Limb (tissue), 2 donors: ENCODE data around the gene PDE4D.
"Not testable (repeated sequence)": the region's sequence is repeated elsewhere in the genome, so short reads cannot be mapped to it uniquely, and the experiment has no call there.

Source experiments
- DNase-seq, 2 donors: peaks; one replicate each; pipeline ENCODE4 v3.0.0-alpha.2; 2016; ENCODE audit errors: extremely low spot score in 2 of 2

The PDE4D gene

DNA sequence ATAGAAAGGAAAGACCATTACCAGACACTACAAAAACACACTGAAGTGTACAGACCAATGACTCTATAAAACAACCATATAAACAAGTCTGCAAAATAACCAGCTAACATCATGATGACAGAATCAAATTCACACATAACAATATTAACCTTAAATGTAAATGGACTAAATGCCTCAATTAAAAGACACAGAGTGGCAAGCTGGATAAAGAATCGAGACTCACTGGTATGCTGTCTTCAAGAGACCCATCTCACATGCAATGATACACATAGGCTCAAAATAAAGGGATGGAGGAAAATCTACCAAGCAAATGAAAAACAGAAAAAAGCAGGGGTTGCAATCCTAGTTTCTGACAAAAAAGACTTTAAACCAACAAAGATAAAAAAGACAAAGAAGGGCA lies 519.5 kb downstream of the PDE4D start:
- not testable (repeated sequence) for DNase-seq

DNA sequence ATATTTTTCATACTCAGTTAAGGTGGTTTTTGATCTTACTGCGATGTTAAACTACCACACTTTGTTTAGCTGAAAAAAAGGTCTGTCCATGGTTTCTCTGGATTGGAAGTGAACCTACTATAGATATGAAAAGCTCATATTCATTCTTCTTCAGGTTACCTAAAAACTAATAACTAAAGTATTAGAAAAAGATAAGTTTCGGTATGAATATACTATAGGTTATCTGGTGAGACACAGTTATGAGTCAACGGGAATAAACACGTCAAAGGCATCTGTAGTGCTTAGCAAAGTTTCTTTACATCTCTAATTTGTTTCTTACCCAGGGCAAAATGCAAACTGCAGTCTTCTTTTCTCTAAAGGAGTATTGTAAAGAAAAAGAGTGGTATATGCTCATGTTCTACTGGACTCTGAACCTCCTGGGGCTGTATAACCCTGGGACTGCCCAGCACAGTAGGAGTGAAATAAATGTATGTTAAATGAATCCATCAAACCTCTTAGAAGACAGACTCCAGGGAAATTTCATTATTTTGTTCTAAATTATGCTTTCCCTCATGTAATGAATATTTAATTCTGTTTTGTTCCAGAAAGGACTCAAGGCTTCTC lies 521.9 kb downstream of the PDE4D start:
- no peak for DNase-seq

DNA sequence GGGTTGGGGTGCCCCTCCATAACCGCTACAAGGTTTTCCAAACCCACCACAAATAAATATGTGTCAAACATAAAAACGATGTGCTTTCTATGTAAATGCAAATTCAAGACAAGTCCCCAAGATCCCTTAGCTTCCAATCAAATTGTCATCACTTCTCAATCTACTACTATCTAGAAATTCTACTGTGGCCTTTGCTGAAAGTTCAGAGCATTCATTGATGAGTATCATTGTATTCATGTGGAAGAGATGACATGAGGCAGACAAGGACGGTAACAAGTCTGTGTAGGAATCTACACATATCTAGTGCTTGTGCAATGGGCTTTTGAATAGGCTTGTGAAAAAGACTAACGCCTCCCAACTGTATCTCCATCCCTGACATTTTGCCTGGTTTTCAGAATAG lies 524.6 kb downstream of the PDE4D start:
- no peak for DNase-seq

DNA sequence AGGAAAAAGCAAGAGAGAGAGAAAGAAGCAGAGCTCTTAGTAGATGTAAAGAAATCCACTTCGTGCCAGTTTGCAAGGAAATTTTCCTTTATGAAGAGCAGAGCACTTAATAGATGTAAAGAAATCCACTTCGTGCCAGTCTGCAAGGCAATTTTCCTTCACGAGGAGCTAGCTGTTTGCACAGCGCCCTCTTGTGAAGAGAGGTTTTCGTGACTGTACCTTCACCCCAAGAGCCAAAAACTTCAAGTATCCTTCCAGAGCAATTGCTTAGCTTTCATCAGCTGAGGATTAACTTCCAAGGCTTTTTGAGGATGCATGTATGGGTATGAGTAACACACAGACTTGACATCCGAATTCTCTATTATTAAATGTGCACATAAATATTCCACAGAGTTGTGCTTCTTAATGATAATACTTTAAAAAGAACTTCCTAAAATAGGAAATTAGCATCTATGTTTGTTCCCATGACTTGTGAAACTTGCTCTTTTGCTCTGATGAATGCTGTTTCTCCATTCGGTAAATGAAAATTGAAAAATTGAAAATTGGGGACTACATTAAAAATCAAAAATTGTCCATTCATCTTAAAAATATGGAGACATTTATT lies 525.6 kb downstream of the PDE4D start:
- peak; percentile 63 to 76 for DNase-seq

DNA sequence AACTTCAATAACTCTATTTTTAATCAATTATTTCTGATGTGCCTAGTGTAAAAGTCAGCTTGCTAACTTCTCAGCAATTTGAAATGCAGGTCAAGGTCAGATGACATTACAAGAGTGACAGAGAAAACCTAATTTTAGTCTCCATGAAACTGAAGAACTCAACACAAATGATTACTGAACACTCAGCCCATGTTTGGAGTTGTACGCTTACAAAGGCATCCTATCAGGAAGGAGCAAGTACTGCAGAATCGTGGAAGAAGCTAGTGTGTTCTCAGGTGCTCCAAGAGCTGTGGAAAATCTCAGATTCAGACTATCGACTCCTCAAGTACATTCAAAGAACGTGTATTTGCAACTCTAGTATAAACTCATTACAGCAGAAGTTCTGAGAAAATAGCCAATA lies 526.7 kb downstream of the PDE4D start:
- DNase-seq = no peak

DNA sequence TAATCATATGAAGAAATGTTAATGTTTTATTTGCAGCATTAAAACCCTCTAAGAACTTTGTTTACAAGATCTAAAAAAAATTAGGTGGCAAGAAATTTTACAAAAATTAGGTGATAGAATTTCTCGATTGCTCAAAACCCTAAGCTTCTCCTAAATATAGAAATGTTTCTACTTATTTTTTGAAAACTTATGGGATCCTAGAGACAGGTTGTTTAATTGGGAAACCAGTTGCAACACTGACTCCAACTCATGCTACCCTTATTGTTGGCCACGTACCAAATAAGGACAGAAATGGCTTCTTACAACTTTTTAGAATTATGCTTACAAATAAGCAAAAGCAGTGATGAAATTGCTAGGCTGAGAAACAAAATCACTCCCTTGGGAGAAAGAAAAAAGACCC lies 531.1 kb downstream of the PDE4D start:
- DNase-seq = no peak

DNA sequence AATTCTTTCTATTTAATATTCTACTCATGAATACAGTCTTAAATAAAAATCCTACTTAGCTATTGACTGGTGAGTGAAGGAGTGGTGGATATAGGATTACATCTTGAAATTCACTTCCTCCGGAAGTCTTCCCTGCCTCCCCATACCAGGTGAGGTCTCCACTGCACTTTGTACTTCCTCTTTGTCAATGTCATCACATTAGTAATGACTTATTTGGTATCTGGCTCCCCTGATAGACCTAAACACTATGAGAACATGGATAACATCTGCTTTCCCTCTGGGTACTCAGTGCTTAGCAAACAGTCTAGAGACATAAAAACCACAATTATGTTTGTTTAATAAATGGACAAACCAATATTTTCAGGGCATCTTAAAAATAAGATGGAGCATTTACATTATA lies 532.1 kb downstream of the PDE4D start:
- no peak for DNase-seq

DNA sequence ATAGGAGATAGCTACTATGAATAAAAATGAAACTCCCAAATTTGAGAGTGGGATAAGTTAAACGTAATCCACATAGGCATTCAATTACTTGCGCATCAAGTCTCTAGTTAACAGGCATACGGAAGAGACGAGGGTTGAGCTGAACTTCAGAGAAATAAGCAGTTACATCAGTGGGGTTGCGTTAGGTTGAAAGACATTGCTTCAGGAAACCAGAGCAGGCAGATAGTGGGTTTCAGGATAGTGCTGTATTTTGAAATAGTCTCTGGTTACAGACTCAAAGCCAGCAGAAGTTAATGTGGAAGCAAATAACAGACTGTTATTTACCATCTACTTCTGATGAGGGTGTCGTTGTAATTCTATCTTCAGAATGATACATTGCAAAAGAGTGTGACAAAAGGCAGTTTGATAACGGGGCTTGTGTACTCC lies 533.4 kb downstream of the PDE4D start:
- DNase-seq = no peak

DNA sequence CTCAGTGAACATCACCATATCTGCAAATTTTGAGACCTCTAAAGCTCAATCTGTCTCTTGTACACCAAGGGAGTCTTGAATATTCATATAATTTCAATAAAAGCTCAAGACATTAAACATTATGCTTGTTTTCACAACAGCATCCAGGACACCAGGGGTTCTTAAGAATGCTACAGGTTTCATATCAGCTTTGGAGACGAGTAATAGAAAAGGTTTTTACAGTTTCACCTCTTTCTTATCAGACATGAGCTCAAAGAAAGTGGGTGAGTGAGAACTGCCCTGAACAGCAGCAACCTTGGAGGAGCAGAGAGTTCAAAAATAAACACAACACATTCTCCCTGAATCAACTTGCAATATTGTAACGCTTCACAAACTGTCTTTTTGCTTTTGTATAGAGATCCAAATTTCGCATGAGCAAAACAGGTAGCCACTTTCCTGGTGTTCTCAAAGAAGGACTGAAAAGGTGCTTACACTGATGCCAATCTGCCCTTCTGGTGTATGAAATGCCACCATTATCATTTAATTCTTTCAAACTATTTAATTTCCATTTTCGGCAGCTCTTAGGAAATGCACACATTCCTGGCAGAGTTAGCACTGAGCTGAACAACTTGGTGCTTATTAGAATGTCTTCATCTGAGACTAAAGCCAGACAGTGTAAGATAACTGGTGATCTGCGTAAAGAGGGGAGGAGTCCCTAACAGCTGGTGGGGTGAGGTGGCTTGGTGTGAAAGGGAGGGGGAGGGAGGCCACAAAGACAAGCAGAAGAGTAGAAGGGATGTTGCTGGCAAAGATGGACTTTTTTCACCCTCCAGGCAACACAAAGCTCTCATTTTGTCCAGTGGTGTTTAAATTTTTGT lies 535.3 kb downstream of the PDE4D start:
- peak; percentile 32 to 44 for DNase-seq

DNA sequence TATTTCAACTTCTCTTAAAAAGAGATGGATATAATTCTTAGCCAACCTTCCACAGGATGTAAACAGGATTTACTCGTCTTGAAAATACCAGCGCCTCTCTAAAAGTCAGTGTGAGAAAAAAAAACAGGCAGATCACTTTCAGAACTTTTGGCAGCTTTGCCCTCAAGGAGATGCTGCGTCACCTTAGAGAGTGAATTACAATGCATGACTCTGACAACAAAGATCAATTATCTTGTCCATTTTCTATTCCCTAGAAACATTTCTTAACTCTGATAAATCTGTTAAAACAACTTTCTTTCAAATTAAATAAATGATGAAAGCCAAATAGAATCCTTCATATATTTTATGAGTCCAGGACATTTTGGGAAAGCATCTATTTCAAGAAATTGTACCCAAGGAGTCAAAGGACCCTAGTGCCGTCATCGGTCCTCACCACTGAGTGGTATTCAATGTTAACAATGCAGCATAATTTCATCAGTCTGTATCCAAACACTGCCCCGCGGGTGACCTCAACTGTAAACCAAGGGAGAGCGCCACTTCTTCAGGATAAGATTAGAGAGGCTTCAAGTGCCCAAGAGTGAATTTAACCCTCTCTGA lies 536.0 kb downstream of the PDE4D start:
- DNase-seq = no peak

DNA sequence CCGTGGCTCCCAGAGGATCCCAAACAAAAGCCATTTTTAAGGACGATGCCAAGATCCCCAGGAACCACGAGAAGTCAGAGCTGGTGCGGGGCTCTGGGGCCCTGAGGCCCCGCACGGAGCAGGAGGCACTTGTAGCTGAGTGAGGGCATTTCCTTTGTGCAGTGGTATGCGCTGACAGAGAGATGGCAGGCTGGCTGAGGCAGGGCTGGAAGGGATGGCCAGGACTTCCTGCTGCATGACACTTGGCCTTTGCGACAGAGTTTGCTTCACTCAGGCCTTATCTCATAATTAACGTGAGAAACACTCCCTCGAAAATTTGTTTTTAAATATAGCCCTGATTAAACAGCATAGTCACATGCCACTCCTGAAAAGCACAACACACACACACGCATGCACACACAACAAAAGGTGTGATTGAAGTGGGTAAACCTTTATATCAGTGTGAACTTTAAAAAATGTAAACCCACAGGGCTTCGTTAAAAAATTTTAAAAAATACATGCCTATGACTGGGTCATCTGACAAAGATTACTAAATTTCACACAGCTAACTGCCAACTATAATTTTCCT lies 536.6 kb downstream of the PDE4D start:
- DNase-seq = no peak

DNA sequence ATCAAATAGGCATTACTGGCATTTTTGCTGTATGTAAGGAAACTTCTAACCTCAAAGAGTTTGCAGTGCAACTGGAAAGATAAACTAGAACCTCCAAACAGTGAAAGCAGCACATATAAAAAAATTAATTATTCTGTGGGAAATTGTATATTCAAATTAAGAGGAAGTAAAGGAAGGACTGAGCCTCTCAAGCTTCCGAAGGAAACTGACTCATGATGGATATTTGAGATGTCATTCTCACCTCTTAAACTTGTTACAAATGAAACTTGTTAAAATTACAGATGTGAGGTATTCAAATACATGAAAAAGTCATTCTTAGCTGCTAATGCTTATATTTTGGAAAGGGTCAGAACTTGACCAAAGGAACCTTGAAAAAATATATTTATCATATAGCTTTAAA lies 538.7 kb downstream of the PDE4D start:
- no peak for DNase-seq

DNA sequence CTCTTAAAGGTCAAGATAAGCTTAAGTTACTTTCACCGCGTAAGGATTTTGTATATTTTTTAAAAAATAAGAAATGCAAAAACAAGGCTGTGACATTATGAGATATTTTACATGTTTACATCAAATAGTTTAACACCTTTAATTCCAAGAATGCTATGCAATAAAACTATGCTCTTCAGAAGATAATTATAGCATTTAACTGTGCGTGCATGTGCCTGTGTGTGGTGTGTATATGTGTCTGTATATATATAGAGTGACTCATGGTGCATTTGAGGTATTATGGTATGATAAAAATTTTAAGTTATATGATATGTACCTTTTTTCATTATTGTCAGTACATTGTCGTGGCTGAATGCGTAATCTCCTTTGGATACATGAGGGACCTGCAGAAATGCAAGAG lies 539.3 kb downstream of the PDE4D start:
- no peak for DNase-seq

DNA sequence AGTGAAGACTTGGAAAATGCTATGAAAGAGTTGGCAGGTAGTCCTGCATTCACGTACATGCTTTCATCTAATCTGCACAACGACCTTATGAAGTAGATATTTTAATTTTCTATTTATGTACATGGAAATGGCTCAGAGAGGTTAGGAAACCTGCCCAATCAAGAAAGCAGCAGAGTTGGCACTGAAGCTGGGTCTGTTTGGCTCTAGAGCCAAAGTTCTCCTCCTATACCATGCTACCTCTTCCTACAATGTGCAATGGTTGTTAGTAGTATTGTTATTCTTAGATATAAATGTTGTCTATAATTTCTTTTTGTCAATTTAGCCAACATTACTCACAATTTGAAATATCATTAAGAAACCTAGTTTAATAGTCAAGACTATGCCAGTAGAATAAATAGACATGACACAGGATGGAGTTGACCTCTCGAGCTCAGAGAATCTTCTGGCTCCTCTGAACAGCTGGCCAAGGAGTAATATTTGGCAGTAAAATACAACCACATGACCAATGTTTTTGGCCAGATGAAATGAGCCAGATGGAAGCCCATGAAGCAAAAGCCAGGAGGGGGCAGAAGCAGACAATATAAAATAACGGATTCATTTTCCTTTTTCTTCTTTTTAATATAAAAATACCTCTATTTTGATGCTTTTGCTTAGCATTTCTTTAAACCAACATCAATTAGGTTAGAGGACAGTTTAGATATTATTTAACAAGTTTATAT lies 542.3 kb downstream of the PDE4D start:
- DNase-seq = peak in 1 of 2 donors; percentile 42

DNA sequence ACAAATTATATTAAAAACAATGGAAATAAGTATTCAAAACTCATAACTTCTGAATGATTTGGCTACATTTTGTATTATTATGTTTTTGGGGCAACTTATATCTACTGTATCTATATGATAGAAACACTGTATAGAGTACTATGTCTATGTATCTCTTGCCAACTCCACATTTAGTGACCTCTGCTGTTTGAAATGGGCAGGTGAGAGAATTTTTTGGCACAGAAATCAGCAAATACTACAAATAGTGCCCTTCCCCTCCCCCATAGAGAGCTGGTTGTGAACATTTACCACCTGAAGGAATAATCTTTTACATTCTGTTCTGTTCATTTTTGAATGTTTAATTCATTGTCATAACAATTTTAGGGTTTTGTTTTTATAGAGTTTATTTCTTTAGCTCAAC lies 545.3 kb downstream of the PDE4D start:
- no peak for DNase-seq

DNA sequence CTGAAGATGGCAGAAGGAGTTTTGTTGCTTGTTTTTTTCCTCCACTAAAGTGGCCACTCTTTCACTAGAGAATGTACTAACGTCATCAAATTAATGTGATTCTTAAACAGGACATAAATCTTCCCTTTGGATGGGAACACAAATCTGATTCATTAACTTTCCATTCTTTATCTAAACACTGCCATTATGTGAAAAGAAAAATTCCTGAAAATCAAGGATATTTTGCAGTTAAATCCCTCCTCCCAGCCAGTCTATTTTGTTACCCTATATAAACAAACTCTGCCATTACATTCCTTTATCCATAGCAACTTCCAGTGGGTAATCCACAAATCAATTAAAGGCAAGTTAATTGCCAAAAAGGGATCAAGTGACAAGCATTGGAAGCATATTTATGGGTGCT lies 546.5 kb downstream of the PDE4D start:
- no peak for DNase-seq

DNA sequence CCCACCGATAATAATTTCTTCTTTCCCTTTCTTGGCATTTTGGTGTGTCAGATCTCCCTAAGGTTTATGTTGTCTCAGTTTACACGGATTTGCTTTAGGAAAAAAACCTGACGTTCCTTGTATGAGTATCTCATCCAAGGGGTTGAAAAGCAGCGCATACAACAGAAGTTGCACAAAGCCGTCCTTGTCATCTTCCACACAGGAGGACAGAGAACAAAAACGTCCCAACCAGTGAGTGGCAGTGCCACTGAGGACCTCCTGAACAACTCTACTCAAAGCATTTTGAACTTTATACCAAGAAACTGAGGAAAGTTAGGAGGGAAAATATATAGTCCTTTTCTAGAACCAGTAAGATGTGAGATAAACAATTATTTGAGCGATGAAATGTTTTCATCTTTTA lies 547.0 kb downstream of the PDE4D start:
- no peak for DNase-seq

DNA sequence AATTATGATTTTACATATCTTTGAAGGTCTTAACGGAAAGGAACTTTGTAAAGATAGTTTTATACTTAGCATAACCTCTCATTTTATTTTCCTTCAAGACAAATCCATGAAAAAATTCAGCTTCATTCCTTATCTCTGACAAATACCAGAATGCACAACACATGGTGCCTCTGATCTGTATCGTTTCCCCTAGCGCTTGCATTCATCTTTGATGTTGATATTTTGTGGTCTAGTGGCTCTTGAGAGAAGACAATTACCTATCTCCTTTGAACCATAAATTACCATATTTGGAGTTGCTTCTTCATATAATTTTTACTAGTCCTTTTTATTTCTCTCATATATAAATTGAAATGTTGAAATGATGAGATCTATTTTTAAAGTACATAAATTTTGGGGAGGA lies 551.3 kb downstream of the PDE4D start:
- DNase-seq = no peak

DNA sequence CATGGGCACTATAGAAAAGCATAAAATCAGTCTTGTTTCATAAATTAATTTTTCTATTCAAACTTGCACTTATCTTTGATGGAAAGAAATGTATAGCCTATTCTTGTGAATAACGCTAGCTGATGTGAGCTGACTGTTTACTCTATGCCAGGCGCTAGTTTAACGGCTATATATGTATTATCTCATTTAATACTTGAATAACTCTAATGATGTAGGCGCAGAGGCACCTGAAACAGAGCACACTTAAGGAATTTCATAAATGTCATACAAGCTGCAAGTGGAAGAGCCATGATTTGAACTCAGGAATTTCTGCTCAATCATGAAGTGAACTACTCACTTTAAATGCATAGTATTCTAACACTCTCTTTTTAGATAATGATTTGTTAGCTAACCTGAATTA lies 551.8 kb downstream of the PDE4D start:
- no peak for DNase-seq

DNA sequence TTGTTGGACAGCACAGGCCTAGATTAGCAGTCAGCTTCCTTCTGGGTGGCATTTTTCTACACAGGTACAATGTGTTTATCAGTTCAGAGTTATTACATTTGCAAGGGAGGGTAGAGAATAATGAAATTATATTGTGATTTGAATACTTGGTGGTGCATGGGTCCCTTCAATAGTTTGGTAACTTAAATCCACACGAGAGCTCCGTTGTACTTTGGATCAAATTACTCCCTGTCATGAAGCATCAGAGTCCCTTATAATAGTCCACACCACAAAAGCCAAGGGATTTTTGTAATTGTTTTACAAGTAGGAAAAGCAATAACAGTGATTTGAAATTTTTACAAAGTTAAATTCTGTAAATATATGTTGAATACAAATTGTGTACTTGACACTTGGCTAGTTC lies 552.4 kb downstream of the PDE4D start:
- DNase-seq = no peak

DNA sequence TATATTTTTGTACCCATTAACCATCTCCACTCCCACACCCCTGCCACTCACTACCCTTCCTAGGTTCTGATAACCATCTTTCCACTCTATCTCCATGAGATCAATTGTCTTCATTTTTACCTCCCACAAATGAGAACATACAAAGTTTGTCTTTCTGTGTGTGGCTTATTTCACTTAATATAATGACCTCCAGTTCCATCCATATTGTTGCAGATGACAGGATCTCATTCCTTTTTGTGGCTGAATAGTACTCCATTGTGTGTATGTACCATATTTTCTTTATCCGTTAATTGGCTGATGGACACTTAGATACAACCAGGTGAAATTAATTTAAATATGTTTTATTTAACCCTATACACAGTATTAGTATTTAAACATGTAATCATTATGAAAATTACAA lies 552.9 kb downstream of the PDE4D start:
- no peak for DNase-seq
